NCI-H187 treated with DMSO at 0.1 percent for 48 hours (cell line): ENCODE data around the gene TMCC3.
A peak's percentile ranks its signal among the peaks of the same experiment; 100 is the strongest.
"Not testable (repeated sequence)": the region's sequence is repeated elsewhere in the genome, so short reads cannot be mapped to it uniquely, and the experiment has no call there.

ENCODE experiments used
- DNase-seq: peaks from one replicate; lab custom pipeline; 2025; lab: John Stamatoyannopoulos, UW

Gene TMCC3

GRCh38 chr12:94566345-94566744, 84.0 kb downstream of the TMCC3 start:
- no peak for DNase-seq

DNA sequence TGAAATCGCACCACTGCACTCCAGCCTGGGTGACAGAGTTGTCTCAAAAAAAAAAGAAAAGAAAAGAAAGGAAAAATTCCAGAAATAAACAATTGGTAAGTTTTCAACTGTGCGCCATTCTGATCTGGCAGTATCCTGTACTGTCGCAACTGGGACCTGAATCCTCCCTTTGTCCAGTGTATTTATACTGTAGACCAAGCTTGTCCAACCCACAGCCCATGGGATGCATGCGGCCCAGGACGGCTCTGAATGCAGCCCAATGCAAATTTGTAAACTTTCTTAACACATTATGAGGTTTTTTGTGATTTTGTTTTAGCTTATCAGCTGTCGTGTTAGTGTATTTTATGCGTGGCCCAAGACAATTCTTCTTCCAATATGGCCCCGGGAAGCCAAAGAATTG, 84.7 kb downstream of the TMCC3 start:
- DNase-seq, result no peak

DNA sequence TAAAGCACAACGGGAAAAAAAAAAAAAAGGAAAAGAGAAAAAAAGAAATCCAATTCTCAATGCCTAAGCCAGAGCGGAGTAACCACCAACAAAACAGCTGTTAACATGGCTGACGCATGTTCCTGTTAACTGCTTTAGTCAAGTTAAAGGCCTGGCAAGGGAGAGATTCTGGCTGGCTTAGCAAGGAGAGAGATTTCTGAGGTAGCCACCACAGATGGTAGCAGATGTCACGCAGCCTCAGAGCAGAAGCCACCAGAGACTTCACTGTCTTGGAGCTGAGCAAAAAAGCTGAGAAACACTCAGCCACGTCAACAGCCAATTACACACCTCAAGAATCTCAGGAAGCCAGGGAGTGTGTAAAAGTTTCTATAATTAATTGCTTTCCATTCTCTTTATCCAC, 87.1 kb downstream of the TMCC3 start:
- DNase-seq, result no peak

DNA sequence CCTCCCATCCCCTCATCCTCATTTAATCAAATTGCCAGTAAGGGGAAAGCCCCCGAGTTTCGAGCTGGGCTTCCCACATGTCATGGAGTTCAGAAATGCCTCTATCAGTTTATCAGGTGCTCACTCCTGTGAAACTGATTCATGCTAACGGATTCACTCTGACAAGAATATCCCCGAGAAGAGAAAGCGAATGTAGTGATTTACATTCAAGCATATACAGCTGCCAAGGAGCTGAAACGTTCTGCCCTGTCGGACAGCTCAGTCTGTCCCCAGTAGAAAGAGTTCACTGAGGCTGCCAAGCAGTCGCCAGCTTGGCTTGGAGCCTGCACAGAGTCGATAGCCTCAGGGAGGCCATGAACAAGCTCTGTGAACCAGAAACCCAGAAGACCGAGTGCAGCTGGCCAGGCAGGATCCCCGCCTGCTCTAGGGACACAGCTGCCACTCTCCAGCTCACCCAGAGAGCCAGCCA, 88.4 kb downstream of the TMCC3 start:
- DNase-seq, result no peak

GRCh38 chr12:94560431-94561221, 89.7 kb downstream of the TMCC3 start:
- no peak for DNase-seq

- no peak for DNase-seq
These were observed 91.7 kb downstream of the TMCC3 start for GRCh38 chr12:94558612-94559011.

- no peak for DNase-seq
These were observed 92.5 kb downstream of the TMCC3 start for GRCh38 chr12:94557746-94558295.

- no peak for DNase-seq
These were observed 94.7 kb downstream of the TMCC3 start for GRCh38 chr12:94555687-94556086.

DNA sequence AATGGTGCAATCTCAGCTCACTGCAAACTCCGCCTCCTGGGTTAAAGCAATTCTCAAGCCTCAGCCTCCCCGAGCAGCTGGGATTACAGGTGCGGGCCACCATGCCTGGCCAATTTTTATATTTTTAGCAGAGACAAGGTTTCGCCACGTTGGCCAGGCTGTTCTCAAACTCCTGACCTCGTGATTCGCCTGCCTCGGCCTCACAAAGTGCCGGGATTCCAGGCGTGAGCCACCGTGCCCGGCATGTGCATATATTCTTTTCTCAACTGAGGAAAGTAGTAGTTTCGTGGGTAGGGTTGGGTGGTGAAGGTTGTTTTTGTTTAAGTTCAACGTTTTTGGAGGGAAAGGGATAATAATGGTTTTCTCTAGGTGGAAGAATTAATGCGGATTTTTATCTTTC, 96.5 kb downstream of the TMCC3 start:
- no peak for DNase-seq

- DNase-seq, result no peak
These were observed 97.2 kb downstream of the TMCC3 start for GRCh38 chr12:94553130-94553519.

DNA sequence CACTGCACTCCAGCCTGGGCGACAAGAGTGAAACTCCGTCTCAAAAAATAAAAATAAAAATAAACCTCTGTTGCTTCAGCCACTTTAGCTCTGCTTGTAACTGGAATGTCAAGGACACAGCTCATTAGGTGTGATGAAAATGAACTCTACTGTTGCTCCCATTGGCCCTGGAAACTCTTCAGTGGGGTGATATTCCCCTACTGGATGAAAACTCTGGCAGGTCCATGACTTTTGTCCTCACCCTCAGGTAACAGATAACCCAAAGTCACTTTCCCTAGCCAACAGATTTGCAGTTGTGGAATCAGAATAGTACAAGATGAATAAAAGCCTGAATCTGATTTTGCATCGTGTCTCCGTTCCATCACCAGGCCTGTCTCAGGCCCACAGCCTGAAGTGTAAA, 98.5 kb downstream of the TMCC3 start:
- DNase-seq, result no peak

DNA sequence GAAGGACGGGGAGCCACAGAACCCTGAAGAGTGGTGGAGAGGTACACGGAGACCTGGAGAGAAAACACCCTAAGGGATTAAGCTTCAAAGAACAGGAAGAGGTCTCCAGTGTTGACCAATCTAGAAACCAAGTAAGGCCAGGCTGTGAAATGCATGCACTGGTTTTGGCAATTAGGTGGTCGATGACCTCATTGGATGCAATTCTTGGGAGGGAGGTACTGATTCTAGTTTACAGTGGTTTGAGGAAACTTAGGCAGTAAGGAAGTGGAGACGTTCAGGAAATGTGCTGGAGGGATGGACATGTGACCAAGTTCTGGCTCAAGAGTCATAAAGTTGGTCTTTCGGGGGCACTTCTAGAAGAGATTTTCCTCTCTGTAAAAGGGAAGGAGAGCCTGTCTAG, 99.4 kb downstream of the TMCC3 start:
- no peak for DNase-seq

GRCh38 chr12:94548833-94549232, 101.5 kb downstream of the TMCC3 start:
- not testable (repeated sequence) for DNase-seq

- no peak for DNase-seq
These were observed 104.2 kb downstream of the TMCC3 start for GRCh38 chr12:94545935-94546771.

DNA sequence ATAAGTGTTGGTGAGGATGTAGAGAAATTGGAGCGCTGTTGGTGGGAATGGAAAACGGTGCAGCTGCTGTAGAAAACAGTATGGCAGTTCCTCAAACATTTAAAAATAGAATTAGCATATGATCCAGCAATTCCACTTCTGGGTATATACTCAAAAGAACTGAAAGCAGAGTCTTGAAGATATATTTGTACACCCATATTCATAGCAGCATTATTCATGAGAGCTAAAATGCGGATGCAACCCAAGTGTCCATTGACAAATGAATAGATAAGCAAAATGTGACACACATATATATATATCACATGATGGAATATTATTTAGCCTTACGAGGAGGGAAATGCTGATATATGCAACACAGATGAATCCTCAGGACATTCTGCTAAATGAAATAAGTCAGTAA, 106.0 kb downstream of the TMCC3 start:
- no peak for DNase-seq

GRCh38 chr12:94538318-94538717, 112.0 kb downstream of the TMCC3 start:
- DNase-seq, result no peak

DNA sequence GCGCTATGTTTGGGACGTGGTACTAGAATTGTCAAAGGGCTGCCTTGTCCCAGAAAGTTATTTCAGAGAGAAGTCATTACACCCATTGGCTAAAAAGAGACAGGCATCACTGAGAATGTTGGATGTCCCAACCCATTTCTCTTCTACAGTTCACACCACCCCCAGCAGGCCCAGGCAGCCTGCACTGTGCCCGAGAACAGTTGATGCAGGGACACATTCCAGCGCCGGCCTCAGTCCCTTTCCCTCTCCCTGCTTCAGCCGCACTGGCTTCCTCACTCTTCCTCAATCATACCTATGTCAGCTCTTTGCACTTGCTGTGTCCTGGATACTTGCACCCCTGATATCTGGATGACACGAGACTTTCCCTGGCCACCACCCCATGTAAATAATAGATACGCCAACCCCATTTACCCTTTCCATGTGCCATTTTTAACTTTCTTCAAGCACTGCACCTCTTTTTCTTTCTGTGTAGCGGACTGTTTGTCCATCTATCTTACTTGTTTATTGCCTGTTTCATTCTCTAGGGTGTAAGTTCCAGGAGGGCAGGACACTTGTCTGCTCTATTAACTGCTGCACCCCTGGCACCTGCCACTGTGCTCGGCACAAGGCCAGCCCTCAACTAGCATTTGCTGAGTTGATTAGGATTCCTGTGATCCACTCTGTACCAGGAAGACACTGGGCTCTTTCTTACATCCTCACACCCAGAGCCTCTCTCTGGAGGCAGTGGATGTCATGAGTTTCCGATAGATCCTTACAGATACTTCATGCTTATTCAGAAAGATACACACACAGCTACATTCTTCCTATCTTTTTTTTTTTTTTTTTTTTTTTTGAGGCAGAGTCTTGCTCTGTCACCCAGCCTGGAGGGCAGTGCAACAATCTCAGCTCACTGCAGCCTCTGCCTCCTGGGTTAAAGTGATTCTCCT, 114.1 kb downstream of the TMCC3 start:
- DNase-seq, result no peak

GRCh38 chr12:94535510-94535921, 114.8 kb downstream of the TMCC3 start:
- DNase-seq, result peak; percentile 67

GRCh38 chr12:94534774-94535509, 115.4 kb downstream of the TMCC3 start:
- DNase-seq, result no peak

- DNase-seq, result no peak
These were observed 116.1 kb downstream of the TMCC3 start for GRCh38 chr12:94534278-94534677.
